H4 (cell line): Measurements from ENCODE around the gene OVOL1. TPM values are rescaled to one million over a fixed set of nuclear protein-coding genes. Genes with fewer than 3 reads are reported as not detected.

ENCODE experiments used
- DNase-seq: peaks from one replicate; pipeline ENCODE4 v3.0.0-alpha.2; 2015; ENCODE audit warnings: low spot score
- total RNA-seq: library from RNA; depleted of rRNA; stranded (reverse); fragments of >200 nt; shearing (Covaris generic); gene quantifications from 2 replicates; pipeline ENCODE4 v1.2.3, GENCODE V29; 2014

The OVOL1 gene
- total RNA-seq, 1 experiment from 2014 or later: not detected

- peak; percentile 2 for DNase-seq
These were observed 9.0 kb upstream of the OVOL1 start for GRCh38 chr11:65777821-65778361.

GRCh38 chr11:65778431-65778900 lies 8.4 kb upstream of the OVOL1 start:
- peak; percentile 3 for DNase-seq

GRCh38 chr11:65778901-65779668 lies 7.8 kb upstream of the OVOL1 start:
- DNase-seq: peak; percentile 2

GRCh38 chr11:65779669-65779918 lies 7.3 kb upstream of the OVOL1 start:
- no peak for DNase-seq

- DNase-seq: peak; percentile 70
These were observed 6.7 kb upstream of the OVOL1 start for GRCh38 chr11:65779919-65780769.

- DNase-seq: peak; percentile 31
These were observed 6.1 kb upstream of the OVOL1 start, which contains the start of gene AP5B1 for GRCh38 chr11:65780770-65781151. AP5B1 (minus strand) TSS chr11:65780976; CDS start chr11:65780591, 385 bp downstream.

- DNase-seq: no peak
These were observed 5.5 kb upstream of the OVOL1 start for GRCh38 chr11:65781152-65781961.

GRCh38 chr11:65781962-65782815 lies 4.7 kb upstream of the OVOL1 start:
- DNase-seq: no peak

- no peak for DNase-seq
These were observed 4.0 kb upstream of the OVOL1 start for GRCh38 chr11:65782816-65783228.

- no peak for DNase-seq
These were observed 1.4 kb upstream of the OVOL1 start for GRCh38 chr11:65785319-65786007.

- no peak for DNase-seq
These were observed 666 bp upstream of the OVOL1 start for GRCh38 chr11:65786008-65786785.

- no peak for DNase-seq
These were observed 1.1 kb downstream of the OVOL1 start for GRCh38 chr11:65787649-65788622.

- no peak for DNase-seq
These were observed 2.0 kb downstream of the OVOL1 start for GRCh38 chr11:65788821-65789220.

GRCh38 chr11:65789230-65790103 lies 2.6 kb downstream of the OVOL1 start:
- DNase-seq: no peak

GRCh38 chr11:65790104-65790901 lies 3.4 kb downstream of the OVOL1 start:
- DNase-seq: no peak

- DNase-seq: no peak
These were observed 4.2 kb downstream of the OVOL1 start for GRCh38 chr11:65790902-65791650.
